PFSK-1 (cell line): ENCODE measurements around the gene DOCK9.

Experiments
- FOXP2 ChIP-seq: optimal IDR thresholded peaks from 2 replicates; pipeline ENCODE3; 2011; ENCODE audit warnings: borderline replicate concordance, control low read depth, inconsistent platforms; ENCODE audit not compliant: insufficient read depth; ENCODE audit errors: extremely low read length, extremely low read depth
- POLR2AphosphoS5 ChIP-seq: IDR thresholded peaks from 2 replicates; pipeline ENCODE4 v1.6.1; 2012; ENCODE audit warnings: low read depth, mild to moderate bottlenecking, control low read depth, low read length, moderate library complexity
- SIN3A ChIP-seq: IDR thresholded peaks from 2 replicates; pipeline ENCODE4 v1.6.1; 2012; ENCODE audit warnings: mild to moderate bottlenecking, low read length, moderate library complexity, borderline replicate concordance; ENCODE audit not compliant: insufficient read depth
- TAF1 ChIP-seq: IDR thresholded peaks from 2 replicates; pipeline ENCODE4 v1.6.1; 2012; ENCODE audit warnings: low read length, control low read depth, borderline replicate concordance; ENCODE audit not compliant: insufficient read depth
- TF ChIP-seq, protein P1 (sequence below), 2 experiments: IDR thresholded peaks; 2 replicates each; pipeline versions ENCODE4 v1.6.1 to v1.8.0; 2011 to 2012; ENCODE audit warnings: low read depth in 2 of 2, low read length in 2 of 2, control low read depth in 1 of 2, inconsistent platforms in 1 of 2, mild to moderate bottlenecking in 1 of 2, moderate library complexity in 1 of 2; ENCODE audit not compliant: insufficient read depth in 1 of 2

The DOCK9 gene

GRCh38 chr13:99002172-99002710, 24.4 kb upstream of the DOCK9 start:
- TF ChIP-seq, protein P1, sequence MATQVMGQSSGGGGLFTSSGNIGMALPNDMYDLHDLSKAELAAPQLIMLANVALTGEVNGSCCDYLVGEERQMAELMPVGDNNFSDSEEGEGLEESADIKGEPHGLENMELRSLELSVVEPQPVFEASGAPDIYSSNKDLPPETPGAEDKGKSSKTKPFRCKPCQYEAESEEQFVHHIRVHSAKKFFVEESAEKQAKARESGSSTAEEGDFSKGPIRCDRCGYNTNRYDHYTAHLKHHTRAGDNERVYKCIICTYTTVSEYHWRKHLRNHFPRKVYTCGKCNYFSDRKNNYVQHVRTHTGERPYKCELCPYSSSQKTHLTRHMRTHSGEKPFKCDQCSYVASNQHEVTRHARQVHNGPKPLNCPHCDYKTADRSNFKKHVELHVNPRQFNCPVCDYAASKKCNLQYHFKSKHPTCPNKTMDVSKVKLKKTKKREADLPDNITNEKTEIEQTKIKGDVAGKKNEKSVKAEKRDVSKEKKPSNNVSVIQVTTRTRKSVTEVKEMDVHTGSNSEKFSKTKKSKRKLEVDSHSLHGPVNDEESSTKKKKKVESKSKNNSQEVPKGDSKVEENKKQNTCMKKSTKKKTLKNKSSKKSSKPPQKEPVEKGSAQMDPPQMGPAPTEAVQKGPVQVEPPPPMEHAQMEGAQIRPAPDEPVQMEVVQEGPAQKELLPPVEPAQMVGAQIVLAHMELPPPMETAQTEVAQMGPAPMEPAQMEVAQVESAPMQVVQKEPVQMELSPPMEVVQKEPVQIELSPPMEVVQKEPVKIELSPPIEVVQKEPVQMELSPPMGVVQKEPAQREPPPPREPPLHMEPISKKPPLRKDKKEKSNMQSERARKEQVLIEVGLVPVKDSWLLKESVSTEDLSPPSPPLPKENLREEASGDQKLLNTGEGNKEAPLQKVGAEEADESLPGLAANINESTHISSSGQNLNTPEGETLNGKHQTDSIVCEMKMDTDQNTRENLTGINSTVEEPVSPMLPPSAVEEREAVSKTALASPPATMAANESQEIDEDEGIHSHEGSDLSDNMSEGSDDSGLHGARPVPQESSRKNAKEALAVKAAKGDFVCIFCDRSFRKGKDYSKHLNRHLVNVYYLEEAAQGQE (IDR thresholded peaks at IDR 0.05; ENCODE audit: insufficient read depth in 1 of 2, low read depth in 2 of 2, low read length in 2 of 2), result no peak
- TF ChIP-seq POLR2AphosphoS5 (no peak), TAF1 (no peak)

DNA sequence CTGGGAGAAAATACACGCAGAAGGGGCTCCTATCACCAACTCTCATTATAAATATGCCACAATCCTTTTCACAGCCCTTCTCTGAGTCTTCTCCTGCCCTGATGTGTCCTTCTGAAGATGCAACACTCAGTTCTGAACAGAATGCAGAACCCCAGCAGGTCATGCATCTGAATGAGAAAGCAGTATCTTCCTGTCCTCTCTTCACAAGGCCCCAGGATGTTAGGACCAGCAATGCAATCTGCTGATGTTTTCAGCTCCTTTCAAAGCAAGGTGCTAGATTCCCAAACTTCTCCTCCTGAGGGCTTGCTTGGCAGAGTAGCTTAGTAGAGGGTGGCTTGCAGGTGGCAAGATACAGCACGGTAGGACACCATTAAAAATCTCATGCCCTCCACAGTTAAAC, 22.3 kb upstream of the DOCK9 start:
- TF ChIP-seq SIN3A (no peak), FOXP2 (no peak), TAF1 (no peak), POLR2AphosphoS5 (no peak)
- TF ChIP-seq, protein P1 (IDR thresholded peaks at IDR 0.05; ENCODE audit: insufficient read depth in 1 of 2, low read depth in 2 of 2, low read length in 2 of 2), result no peak

GRCh38 chr13:98999639-98999952, 21.7 kb upstream of the DOCK9 start:
- no peak for TF ChIP-seq POLR2AphosphoS5
- TF ChIP-seq, protein P1 (IDR thresholded peaks at IDR 0.05; ENCODE audit: insufficient read depth in 1 of 2, low read depth in 2 of 2, low read length in 2 of 2), result no peak
- TF ChIP-seq FOXP2, result no peak
- TF ChIP-seq SIN3A, result no peak
- TF ChIP-seq TAF1, result no peak

DNA sequence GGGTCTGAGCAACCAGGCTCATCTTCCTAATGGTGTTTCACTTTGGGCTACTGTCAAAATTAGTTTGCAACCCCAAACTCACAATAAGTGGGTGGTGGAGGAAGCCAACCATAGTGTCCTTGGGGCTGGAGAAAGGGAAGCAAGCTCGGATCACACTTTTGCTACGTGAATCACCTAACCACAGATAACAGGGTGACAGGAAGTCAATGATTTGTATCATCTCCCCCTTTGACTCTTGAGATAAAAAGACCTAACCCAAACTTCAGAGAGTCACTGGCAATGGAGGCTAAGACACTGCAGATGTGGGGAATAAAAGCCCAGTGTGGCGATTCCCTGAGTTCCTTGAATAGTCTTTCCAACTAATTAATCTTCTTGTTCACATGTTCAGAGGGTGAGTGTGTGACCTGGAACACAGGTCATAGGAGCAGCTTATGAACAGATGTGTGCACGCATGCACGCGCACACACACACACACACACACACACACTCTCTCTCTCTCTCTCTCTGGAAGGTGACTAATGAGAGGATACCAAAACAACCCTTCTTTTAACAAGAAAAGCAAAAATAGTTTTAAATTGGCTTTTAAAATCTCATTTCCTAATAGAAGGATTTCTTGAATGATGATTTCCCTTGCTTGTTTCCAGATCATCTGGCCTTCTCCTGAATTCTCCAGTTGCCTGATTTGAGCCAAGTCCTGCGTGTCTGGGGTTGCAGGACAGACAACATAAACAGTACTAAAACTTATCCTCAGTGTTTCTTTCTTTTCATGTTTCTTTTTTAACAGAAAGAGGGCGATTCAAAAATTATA, 21.2 kb upstream of the DOCK9 start:
- no peak for TF ChIP-seq POLR2AphosphoS5
- TF ChIP-seq SIN3A, result no peak
- no peak for TF ChIP-seq FOXP2
- TF ChIP-seq, protein P1 (IDR thresholded peaks at IDR 0.05; ENCODE audit: insufficient read depth in 1 of 2, low read depth in 2 of 2, low read length in 2 of 2), result no peak
